Keratinocyte (primary cell): ENCODE results near the gene HACE1. TPM values are rescaled to one million over a fixed set of nuclear protein-coding genes. Genes with fewer than 3 reads are reported as not detected.

Experiments used
- DNase-seq: peaks from one replicate; pipeline ENCODE4 v3.0.0-alpha.2; 2011; ENCODE audit warnings: low read depth, missing footprints, low spot score
- FAIRE-seq: peaks from 2 replicates; lab custom pipeline; 2011; peaks lifted over from hg19 to GRCh38; lab: Jason Lieb, UNC
- H2AFZ ChIP-seq: 2 replicates; pipeline ENCODE4 v1.6.0; 2012; ENCODE audit warnings: low read length, control low read depth, inconsistent platforms; ENCODE audit not compliant: control insufficient read depth
- H3K27ac ChIP-seq: 2 replicates; pipeline ENCODE4 v1.5.1; 2011; ENCODE audit warnings: low read length; ENCODE audit not compliant: control insufficient read depth, insufficient read depth
- H3K27me3 ChIP-seq: 3 replicates; pipeline ENCODE4 v1.6.0; 2011; ENCODE audit warnings: low read length; ENCODE audit not compliant: control insufficient read depth, insufficient read depth; ENCODE audit errors: extremely low read depth
- H3K36me3 ChIP-seq, 2 experiments: 2 replicates in 1 of 2; 3 replicates in 1 of 2; pipeline ENCODE4 v1.5.1; 2011; ENCODE audit warnings: low read length in 2 of 2, mild to moderate bottlenecking in 1 of 2; ENCODE audit not compliant: control insufficient read depth in 2 of 2, insufficient read depth in 2 of 2; ENCODE audit errors: extremely low read depth in 1 of 2
- H3K4me1 ChIP-seq: 3 replicates; pipeline ENCODE4 v1.5.1; 2011; ENCODE audit warnings: low read length; ENCODE audit not compliant: control insufficient read depth, insufficient read depth; ENCODE audit errors: extremely low read depth
- H3K4me2 ChIP-seq: 3 replicates; pipeline ENCODE4 v1.6.0; 2011; ENCODE audit warnings: low read depth, low read length; ENCODE audit not compliant: control insufficient read depth, insufficient read depth; ENCODE audit errors: extremely low read depth
- H3K4me3 ChIP-seq, 3 experiments: fragments of 200-600 bp in 1 of 3; sonication (generic) in 1 of 3; 2 replicates in 2 of 3; 3 replicates in 1 of 3; pipeline ENCODE4 v1.5.1; 2011 to 2016; ENCODE audit warnings: low read length in 3 of 3, mild to moderate bottlenecking in 3 of 3, control low read depth in 2 of 3, inconsistent platforms in 1 of 3, low read depth in 1 of 3, mixed read lengths in 1 of 3, mixed run types in 1 of 3, moderate library complexity in 1 of 3; ENCODE audit not compliant: control insufficient read depth in 2 of 3, insufficient read depth in 2 of 3; ENCODE audit errors: extremely low read depth in 1 of 3
- H3K79me2 ChIP-seq: 2 replicates; pipeline ENCODE4 v1.6.0; 2012; ENCODE audit warnings: low read length; ENCODE audit not compliant: control insufficient read depth, insufficient read depth
- H3K9ac ChIP-seq: 3 replicates; pipeline ENCODE4 v1.6.0; 2011; ENCODE audit warnings: low read length; ENCODE audit not compliant: control insufficient read depth, insufficient read depth; ENCODE audit errors: extremely low read depth
- H3K9me1 ChIP-seq: 3 replicates; pipeline ENCODE4 v1.6.0; 2011; ENCODE audit warnings: low read length; ENCODE audit not compliant: control insufficient read depth, insufficient read depth; ENCODE audit errors: extremely low read depth
- H3K9me3 ChIP-seq: 2 replicates; pipeline ENCODE4 v1.5.1; 2012; ENCODE audit warnings: low read depth, low read length; ENCODE audit not compliant: control insufficient read depth
- H4K20me1 ChIP-seq: 3 replicates; pipeline ENCODE4 v1.6.0; 2011; ENCODE audit warnings: low read length; ENCODE audit not compliant: control insufficient read depth, insufficient read depth; ENCODE audit errors: extremely low read depth
- EZH2 ChIP-seq: IDR thresholded peaks from one replicate; pipeline ENCODE4 v1.6.1; 2012; ENCODE audit warnings: inconsistent platforms, mild to moderate bottlenecking, low read length, moderate library complexity
- dilution Hi-C: fragments of 300-500 bp; cut with MboI; formaldehyde crosslinking; loops from one replicate; pipeline ENCODE4 v1.7.0; 2020; ENCODE audit warnings: low sequenced_read_pairs; ENCODE audit not compliant: extremely low pct_ligation_motif_present
- polyA plus RNA-seq, 5 experiments: library from polyadenylated mRNA; depleted of rRNA in 3 of 5; stranded (reverse) in 3 of 5; stranded (forward) in 1 of 5; unstranded in 1 of 5; fragments of >200 nt; gene quantifications; 1 replicate in 1 of 5; 2 replicates in 3 of 5; 3 replicates in 1 of 5; pipeline versions ENCODE4 v1.2.1 to v1.2.3, GENCODE V29; 2011 to 2012; ENCODE audit warnings: missing spikeins in 2 of 5, low read depth in 1 of 5, low replicate concordance in 1 of 5
- TF ChIP-seq, protein P1 (sequence below), 3 experiments: IDR thresholded peaks in 1 of 3; conservative IDR thresholded peaks in 1 of 3; optimal IDR thresholded peaks in 1 of 3; 2 replicates in 2 of 3; 3 replicates in 1 of 3; pipeline versions ENCODE3 to v1.5.1; 2011; ENCODE audit warnings: low read length in 3 of 3, mild to moderate bottlenecking in 3 of 3, moderate library complexity in 2 of 3, control low read depth in 1 of 3, inconsistent platforms in 1 of 3; ENCODE audit not compliant: insufficient read depth in 2 of 3; ENCODE audit errors: extremely low read depth in 1 of 3

Gene HACE1
- polyA plus RNA-seq, 1 donor (not counting 4 experiments of a cell fraction or from before 2014, with no cell fraction given), result 7.4 TPM

DNA sequence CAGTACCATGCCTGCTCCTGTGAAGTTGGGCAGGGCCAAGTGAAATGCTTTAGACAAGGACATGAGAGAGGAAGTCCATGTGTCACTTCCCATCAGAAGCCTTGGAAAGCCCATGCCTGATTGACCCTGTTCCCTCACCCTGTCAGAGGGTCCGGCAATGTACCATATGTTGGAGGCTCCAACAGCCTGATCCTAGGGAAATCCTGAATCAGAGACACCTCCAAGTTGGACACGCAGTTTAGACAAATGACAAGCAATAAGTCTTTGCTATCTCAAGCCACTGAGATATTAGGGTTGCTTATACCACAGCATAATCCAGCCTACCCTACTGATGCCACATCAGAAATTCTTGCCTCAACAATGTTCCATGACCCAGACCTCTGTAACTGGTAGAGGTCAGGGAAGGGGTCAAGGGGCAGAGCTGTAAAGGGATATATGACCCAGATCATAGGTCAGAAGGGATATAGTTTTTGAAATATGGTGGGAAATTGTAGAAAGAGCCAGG, 174.8 kb downstream of the HACE1 start:
- Histone ChIP-seq H3K9ac (no peak overlapping the region), H3K4me1 (peaks cover 6% of the 10 kb centered on the region), H2AFZ (no peak overlapping the region), H3K4me3 (no peak overlapping the region), H3K27me3 (no peaks in the 10 kb centered on the region), H3K9me1 (no peaks in the 10 kb centered on the region), H3K4me2 (no peak overlapping the region), H3K36me3 (no peaks in the 10 kb centered on the region), H3K27ac (no peak overlapping the region), H3K9me3 (no peaks in the 10 kb centered on the region), H3K79me2 (no peaks in the 10 kb centered on the region), H4K20me1 (no peaks in the 10 kb centered on the region)
- DNase-seq, result no peak
- TF ChIP-seq, protein P1, sequence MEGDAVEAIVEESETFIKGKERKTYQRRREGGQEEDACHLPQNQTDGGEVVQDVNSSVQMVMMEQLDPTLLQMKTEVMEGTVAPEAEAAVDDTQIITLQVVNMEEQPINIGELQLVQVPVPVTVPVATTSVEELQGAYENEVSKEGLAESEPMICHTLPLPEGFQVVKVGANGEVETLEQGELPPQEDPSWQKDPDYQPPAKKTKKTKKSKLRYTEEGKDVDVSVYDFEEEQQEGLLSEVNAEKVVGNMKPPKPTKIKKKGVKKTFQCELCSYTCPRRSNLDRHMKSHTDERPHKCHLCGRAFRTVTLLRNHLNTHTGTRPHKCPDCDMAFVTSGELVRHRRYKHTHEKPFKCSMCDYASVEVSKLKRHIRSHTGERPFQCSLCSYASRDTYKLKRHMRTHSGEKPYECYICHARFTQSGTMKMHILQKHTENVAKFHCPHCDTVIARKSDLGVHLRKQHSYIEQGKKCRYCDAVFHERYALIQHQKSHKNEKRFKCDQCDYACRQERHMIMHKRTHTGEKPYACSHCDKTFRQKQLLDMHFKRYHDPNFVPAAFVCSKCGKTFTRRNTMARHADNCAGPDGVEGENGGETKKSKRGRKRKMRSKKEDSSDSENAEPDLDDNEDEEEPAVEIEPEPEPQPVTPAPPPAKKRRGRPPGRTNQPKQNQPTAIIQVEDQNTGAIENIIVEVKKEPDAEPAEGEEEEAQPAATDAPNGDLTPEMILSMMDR (optimal IDR thresholded peaks at IDR 0.05 in 1 of 3, IDR thresholded peaks at IDR 0.05 in 1 of 3, conservative IDR thresholded peaks at IDR 0.05 in 1 of 3; ENCODE audit: extremely low read depth in 1 of 3, insufficient read depth in 2 of 3, low read length in 3 of 3), result no peak
- TF ChIP-seq EZH2, result no peak
- no peak for FAIRE-seq
- dilution Hi-C loops, result no loop called here

DNA sequence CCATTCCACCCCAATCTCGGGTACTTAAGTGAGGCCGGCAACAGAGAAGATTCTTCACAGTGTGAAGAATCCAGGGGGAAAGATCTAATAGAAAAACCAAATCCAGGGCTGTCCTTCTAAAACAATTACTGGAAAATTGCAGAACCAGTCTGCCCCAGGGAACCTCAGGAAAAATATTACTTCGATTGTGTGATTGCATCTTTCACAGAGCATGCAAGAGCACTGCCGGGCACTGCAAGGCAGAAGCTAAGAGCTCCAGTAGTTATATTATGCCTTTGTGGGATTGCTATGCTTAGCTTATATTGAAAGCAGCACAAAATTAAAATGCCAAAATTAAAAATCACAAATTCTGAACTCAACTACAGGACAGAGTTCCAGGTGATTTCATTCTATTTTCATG, 175.9 kb downstream of the HACE1 start:
- Histone ChIP-seq H3K4me2 (no peak overlapping the region), H3K4me3 (no peak overlapping the region), H3K9me1 (no peaks in the 10 kb centered on the region), H3K27ac (no peak overlapping the region), H3K4me1 (no peaks in the 10 kb centered on the region), H3K27me3 (no peaks in the 10 kb centered on the region), H2AFZ (peak overlapping the region; percentile 32), H3K36me3 (no peaks in the 10 kb centered on the region), H3K79me2 (no peaks in the 10 kb centered on the region), H3K9ac (no peak overlapping the region), H3K9me3 (no peaks in the 10 kb centered on the region), H4K20me1 (no peaks in the 10 kb centered on the region)
- FAIRE-seq (no peak), DNase-seq (no peak)
- dilution Hi-C loops, result no loop called here
- TF ChIP-seq, protein P1 (optimal IDR thresholded peaks at IDR 0.05 in 1 of 3, IDR thresholded peaks at IDR 0.05 in 1 of 3, conservative IDR thresholded peaks at IDR 0.05 in 1 of 3; ENCODE audit: extremely low read depth in 1 of 3, insufficient read depth in 2 of 3, low read length in 3 of 3), result no peak
- TF ChIP-seq EZH2, result no peak
